ENCODE data around the gene AGBL5.

The AGBL5 gene

GRCh38 chr2:27050996-27051901 lies at the start of gene AGBL5:
TSS of gene AGBL5 (plus strand) at chr2:27051668. CDS start at chr2:27052959, 1,291 bp downstream.
- peak; percentile 91 for DNase-seq (ENCODE audit: low read depth in 2 of 2)

- no peak for DNase-seq (ENCODE audit: low read depth in 2 of 2)
Observed at GRCh38 chr2:27001950-27002349, 49.5 kb upstream of the AGBL5 start.

GRCh38 chr2:27003007-27003406 lies 48.5 kb upstream of the AGBL5 start:
- DNase-seq (ENCODE audit: low read depth in 2 of 2) = no peak

GRCh38 chr2:27003857-27004256 lies 47.6 kb upstream of the AGBL5 start:
- DNase-seq (ENCODE audit: low read depth in 2 of 2) = no peak

- DNase-seq (ENCODE audit: low read depth in 2 of 2) = no peak
Observed at GRCh38 chr2:27006602-27007415, 44.7 kb upstream of the AGBL5 start.

- DNase-seq (ENCODE audit: low read depth in 2 of 2) = no peak
Observed at GRCh38 chr2:27007416-27008374, 43.8 kb upstream of the AGBL5 start.

GRCh38 chr2:27008678-27009077 lies 42.8 kb upstream of the AGBL5 start:
- no peak for DNase-seq (ENCODE audit: low read depth in 2 of 2)

- no peak for DNase-seq (ENCODE audit: low read depth in 2 of 2)
Observed at GRCh38 chr2:27009083-27009482, 42.4 kb upstream of the AGBL5 start.

GRCh38 chr2:27009716-27010115 lies 41.8 kb upstream of the AGBL5 start:
- no peak for DNase-seq (ENCODE audit: low read depth in 2 of 2)

- DNase-seq (ENCODE audit: low read depth in 2 of 2) = no peak
Observed at GRCh38 chr2:27010139-27010538, 41.3 kb upstream of the AGBL5 start.

- no peak for DNase-seq (ENCODE audit: low read depth in 2 of 2)
Observed at GRCh38 chr2:27013738-27014137, 37.7 kb upstream of the AGBL5 start.

- no peak for DNase-seq (ENCODE audit: low read depth in 2 of 2)
Observed at GRCh38 chr2:27014771-27015433, 36.6 kb upstream of the AGBL5 start.

- no peak for DNase-seq (ENCODE audit: low read depth in 2 of 2)
Observed at GRCh38 chr2:27016801-27017325, 34.6 kb upstream of the AGBL5 start.

GRCh38 chr2:27018142-27018541 lies 33.3 kb upstream of the AGBL5 start:
- no peak for DNase-seq (ENCODE audit: low read depth in 2 of 2)

- no peak for DNase-seq (ENCODE audit: low read depth in 2 of 2)
Observed at GRCh38 chr2:27019459-27019858, 32.0 kb upstream of the AGBL5 start.

- no peak for DNase-seq (ENCODE audit: low read depth in 2 of 2)
Observed at GRCh38 chr2:27019931-27020855, 31.3 kb upstream of the AGBL5 start.

- no peak for DNase-seq (ENCODE audit: low read depth in 2 of 2)
Observed at GRCh38 chr2:27021253-27022049, 30.0 kb upstream of the AGBL5 start.

- DNase-seq (ENCODE audit: low read depth in 2 of 2) = no peak
Observed at GRCh38 chr2:27023740-27024139, 27.7 kb upstream of the AGBL5 start.

GRCh38 chr2:27024188-27024587 lies 27.3 kb upstream of the AGBL5 start:
- DNase-seq (ENCODE audit: low read depth in 2 of 2) = no peak
